ENCODE measurements around the gene NSUN4. TPM values are rescaled to one million over a fixed set of nuclear protein-coding genes. Genes with fewer than 3 reads are reported as not detected.

NSUN4 gene
- total and polyA plus RNA-seq, 2 of the 13 experiments (the other 11 are each of a cell fraction or from before 2014, with no cell fraction given) = 21.5 to 23.5 TPM

DNA sequence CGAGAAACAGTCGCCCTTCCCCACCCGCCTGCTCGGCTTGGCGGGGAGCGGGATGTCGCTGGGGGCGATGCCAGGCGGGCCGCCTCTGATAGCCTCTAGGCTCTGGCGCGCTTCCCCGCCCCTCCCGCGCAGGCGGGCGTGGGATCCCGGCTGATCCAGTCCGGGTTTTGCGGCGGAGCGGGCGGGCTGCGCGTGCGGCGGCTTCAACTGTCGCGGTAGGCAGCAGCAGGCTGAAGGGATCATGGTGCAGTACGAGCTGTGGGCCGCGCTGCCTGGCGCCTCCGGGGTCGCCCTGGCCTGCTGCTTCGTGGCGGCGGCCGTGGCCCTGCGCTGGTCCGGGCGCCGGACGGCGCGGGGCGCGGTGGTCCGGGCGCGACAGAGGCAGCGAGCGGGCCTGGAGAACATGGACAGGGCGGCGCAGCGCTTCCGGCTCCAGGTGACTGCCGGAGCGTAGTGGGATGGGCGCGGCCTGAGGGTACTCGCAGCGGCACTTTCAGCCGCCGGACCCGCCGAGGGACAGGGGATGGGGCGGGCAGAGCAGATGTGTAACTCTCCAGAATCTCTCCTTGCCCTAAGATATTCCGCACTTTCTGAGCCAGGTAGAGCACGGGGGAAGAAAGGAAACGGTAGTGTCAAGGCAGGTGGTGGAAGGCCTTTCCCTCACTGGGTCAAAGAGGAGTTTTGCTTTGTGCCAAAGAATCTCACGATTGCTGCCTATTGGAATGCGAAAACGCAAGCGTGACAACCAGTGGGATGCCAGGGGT lies 53.7 kb downstream of the NSUN4 start, which contains the start of gene FAAH (continued):
- TF ChIP-seq MYNN (CRISPR knock-in tag; IDR thresholded peaks at IDR 0.05; ENCODE audit: low read depth) (no peak), DNMT1 (CRISPR knock-in tag; IDR thresholded peaks at IDR 0.05) (no peak; the same call in 1 of the 2 replicates), KLF16 (CRISPR knock-in tag; IDR thresholded peaks at IDR 0.05) (peak; percentile 72 to 80; a peak in 2 of 4 replicates), ZNF543 (CRISPR knock-in tag; IDR thresholded peaks at IDR 0.05) (no peak; the same call in 1 of the 2 replicates), ZNF562 (CRISPR knock-in tag; IDR thresholded peaks at IDR 0.05; ENCODE audit: borderline replicate concordance) (peak; percentile 78; the same call in 1 of the 2 replicates), ZNF382 (CRISPR knock-in tag; IDR thresholded peaks at IDR 0.05; ENCODE audit: borderline replicate concordance) (no peak), PCBP2 (optimal IDR thresholded peaks at IDR 0.05; ENCODE audit: low read depth, low read length, poor library complexity, severe bottlenecking) (no peak), SMAD1 (CRISPR knock-in tag; IDR thresholded peaks at IDR 0.05; ENCODE audit: borderline replicate concordance, low read depth) (no peak), CENPT (CRISPR knock-in tag; IDR thresholded peaks at IDR 0.05; ENCODE audit: low read depth) (peak; percentile 95), NR2F6 (IDR thresholded peaks at IDR 0.05) (no peak), NR2F6 (CRISPR knock-in tag; IDR thresholded peaks at IDR 0.05) (peak; percentile 64; the same call in 1 of the 2 replicates), SYNCRIP (IDR thresholded peaks at IDR 0.05; ENCODE audit: insufficient read depth, low read depth, low read length) (no peak), ZNF17 (CRISPR knock-in tag; IDR thresholded peaks at IDR 0.05) (no peak), MEIS2 (CRISPR knock-in tag; IDR thresholded peaks at IDR 0.05) (peak; percentile 95)
- TF ChIP-seq, protein P1, sequence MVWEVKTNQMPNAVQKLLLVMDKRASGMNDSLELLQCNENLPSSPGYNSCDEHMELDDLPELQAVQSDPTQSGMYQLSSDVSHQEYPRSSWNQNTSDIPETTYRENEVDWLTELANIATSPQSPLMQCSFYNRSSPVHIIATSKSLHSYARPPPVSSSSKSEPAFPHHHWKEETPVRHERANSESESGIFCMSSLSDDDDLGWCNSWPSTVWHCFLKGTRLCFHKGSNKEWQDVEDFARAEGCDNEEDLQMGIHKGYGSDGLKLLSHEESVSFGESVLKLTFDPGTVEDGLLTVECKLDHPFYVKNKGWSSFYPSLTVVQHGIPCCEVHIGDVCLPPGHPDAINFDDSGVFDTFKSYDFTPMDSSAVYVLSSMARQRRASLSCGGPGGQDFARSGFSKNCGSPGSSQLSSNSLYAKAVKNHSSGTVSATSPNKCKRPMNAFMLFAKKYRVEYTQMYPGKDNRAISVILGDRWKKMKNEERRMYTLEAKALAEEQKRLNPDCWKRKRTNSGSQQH (CRISPR knock-in tag; IDR thresholded peaks at IDR 0.05; ENCODE audit: low read depth) = no peak
- TF ChIP-seq, protein P2, sequence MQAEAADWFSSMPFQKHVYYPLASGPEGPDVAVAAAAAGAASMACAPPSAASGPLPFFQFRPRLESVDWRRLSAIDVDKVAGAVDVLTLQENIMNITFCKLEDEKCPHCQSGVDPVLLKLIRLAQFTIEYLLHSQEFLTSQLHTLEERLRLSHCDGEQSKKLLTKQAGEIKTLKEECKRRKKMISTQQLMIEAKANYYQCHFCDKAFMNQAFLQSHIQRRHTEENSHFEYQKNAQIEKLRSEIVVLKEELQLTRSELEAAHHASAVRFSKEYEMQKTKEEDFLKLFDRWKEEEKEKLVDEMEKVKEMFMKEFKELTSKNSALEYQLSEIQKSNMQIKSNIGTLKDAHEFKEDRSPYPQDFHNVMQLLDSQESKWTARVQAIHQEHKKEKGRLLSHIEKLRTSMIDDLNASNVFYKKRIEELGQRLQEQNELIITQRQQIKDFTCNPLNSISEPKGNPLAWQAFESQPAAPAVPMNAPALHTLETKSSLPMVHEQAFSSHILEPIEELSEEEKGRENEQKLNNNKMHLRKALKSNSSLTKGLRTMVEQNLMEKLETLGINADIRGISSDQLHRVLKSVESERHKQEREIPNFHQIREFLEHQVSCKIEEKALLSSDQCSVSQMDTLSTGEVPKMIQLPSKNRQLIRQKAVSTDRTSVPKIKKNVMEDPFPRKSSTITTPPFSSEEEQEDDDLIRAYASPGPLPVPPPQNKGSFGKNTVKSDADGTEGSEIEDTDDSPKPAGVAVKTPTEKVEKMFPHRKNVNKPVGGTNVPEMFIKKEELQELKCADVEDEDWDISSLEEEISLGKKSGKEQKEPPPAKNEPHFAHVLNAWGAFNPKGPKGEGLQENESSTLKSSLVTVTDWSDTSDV (CRISPR knock-in tag; IDR thresholded peaks at IDR 0.05) = no peak
- TF ChIP-seq, protein P3, sequence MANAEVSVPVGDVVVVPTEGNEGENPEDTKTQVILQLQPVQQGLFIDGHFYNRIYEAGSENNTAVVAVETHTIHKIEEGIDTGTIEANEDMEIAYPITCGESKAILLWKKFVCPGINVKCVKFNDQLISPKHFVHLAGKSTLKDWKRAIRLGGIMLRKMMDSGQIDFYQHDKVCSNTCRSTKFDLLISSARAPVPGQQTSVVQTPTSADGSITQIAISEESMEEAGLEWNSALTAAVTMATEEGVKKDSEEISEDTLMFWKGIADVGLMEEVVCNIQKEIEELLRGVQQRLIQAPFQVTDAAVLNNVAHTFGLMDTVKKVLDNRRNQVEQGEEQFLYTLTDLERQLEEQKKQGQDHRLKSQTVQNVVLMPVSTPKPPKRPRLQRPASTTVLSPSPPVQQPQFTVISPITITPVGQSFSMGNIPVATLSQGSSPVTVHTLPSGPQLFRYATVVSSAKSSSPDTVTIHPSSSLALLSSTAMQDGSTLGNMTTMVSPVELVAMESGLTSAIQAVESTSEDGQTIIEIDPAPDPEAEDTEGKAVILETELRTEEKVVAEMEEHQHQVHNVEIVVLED (CRISPR knock-in tag; IDR thresholded peaks at IDR 0.05; ENCODE audit: borderline replicate concordance) = peak; percentile 73
- TF ChIP-seq, protein P4, sequence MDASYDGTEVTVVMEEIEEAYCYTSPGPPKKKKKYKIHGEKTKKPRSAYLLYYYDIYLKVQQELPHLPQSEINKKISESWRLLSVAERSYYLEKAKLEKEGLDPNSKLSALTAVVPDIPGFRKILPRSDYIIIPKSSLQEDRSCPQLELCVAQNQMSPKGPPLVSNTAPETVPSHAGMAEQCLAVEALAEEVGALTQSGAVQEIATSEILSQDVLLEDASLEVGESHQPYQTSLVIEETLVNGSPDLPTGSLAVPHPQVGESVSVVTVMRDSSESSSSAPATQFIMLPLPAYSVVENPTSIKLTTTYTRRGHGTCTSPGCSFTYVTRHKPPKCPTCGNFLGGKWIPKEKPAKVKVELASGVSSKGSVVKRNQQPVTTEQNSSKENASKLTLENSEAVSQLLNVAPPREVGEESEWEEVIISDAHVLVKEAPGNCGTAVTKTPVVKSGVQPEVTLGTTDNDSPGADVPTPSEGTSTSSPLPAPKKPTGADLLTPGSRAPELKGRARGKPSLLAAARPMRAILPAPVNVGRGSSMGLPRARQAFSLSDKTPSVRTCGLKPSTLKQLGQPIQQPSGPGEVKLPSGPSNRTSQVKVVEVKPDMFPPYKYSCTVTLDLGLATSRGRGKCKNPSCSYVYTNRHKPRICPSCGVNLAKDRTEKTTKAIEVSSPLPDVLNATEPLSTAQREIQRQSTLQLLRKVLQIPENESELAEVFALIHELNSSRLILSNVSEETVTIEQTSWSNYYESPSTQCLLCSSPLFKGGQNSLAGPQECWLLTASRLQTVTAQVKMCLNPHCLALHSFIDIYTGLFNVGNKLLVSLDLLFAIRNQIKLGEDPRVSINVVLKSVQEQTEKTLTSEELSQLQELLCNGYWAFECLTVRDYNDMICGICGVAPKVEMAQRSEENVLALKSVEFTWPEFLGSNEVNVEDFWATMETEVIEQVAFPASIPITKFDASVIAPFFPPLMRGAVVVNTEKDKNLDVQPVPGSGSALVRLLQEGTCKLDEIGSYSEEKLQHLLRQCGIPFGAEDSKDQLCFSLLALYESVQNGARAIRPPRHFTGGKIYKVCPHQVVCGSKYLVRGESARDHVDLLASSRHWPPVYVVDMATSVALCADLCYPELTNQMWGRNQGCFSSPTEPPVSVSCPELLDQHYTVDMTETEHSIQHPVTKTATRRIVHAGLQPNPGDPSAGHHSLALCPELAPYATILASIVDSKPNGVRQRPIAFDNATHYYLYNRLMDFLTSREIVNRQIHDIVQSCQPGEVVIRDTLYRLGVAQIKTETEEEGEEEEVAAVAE (CRISPR knock-in tag; IDR thresholded peaks at IDR 0.05; ENCODE audit: borderline replicate concordance) = no peak

Measured in HepG2 (cell line).